DMS79 (cell line): ENCODE results near the gene ACER1.
"Not testable (repeated sequence)": the region's sequence is repeated elsewhere in the genome, so short reads cannot be mapped to it uniquely, and the experiment has no call there.

ENCODE experiments used
- DNase-seq: peaks from one replicate; lab custom pipeline; 2025; lab: John Stamatoyannopoulos, UW

Gene ACER1

GRCh38 chr19:6355321-6356040 is 22.1 kb upstream of the ACER1 start:
- not testable (repeated sequence) for DNase-seq

GRCh38 chr19:6354098-6354674 is 20.8 kb upstream of the ACER1 start:
- DNase-seq, result no peak

- DNase-seq, result no peak
Observed at GRCh38 chr19:6352381-6353165, 19.2 kb upstream of the ACER1 start.

- DNase-seq, result no peak
Observed at GRCh38 chr19:6350688-6351087, 17.3 kb upstream of the ACER1 start.

- not testable (repeated sequence) for DNase-seq
Observed at GRCh38 chr19:6349271-6349670, 15.9 kb upstream of the ACER1 start.

GRCh38 chr19:6343462-6343861 is 10.1 kb upstream of the ACER1 start:
- DNase-seq, result no peak

- DNase-seq, result no peak
Observed at GRCh38 chr19:6340493-6341201, 7.2 kb upstream of the ACER1 start.

GRCh38 chr19:6334490-6335285 is 1.3 kb upstream of the ACER1 start:
- DNase-seq, result no peak

GRCh38 chr19:6326815-6327214 is 6.6 kb downstream of the ACER1 start:
- DNase-seq, result no peak

- no peak for DNase-seq
Observed at GRCh38 chr19:6325614-6326013, 7.8 kb downstream of the ACER1 start.

- no peak for DNase-seq
Observed at GRCh38 chr19:6324757-6325156, 8.7 kb downstream of the ACER1 start.

- DNase-seq, result no peak
Observed at GRCh38 chr19:6322284-6322683, 11.1 kb downstream of the ACER1 start.

- no peak for DNase-seq
Observed at GRCh38 chr19:6319376-6319775, 14.0 kb downstream of the ACER1 start.

- no peak for DNase-seq
Observed at GRCh38 chr19:6318772-6319171, 14.6 kb downstream of the ACER1 start.

GRCh38 chr19:6315646-6316045 is 17.8 kb downstream of the ACER1 start:
- DNase-seq, result not testable (repeated sequence)

GRCh38 chr19:6313398-6313969 is 19.9 kb downstream of the ACER1 start:
- no peak for DNase-seq

GRCh38 chr19:6312018-6312417 is 21.4 kb downstream of the ACER1 start:
- DNase-seq, result no peak

GRCh38 chr19:6298413-6298812 is 35.0 kb downstream of the ACER1 start:
- no peak for DNase-seq

- DNase-seq, result no peak
Observed at GRCh38 chr19:6297202-6297601, 36.2 kb downstream of the ACER1 start.

- no peak for DNase-seq
Observed at GRCh38 chr19:6292006-6292405, 41.4 kb downstream of the ACER1 start.

GRCh38 chr19:6288737-6289136 is 44.7 kb downstream of the ACER1 start:
- no peak for DNase-seq
